Measurements from ENCODE around the gene F12.

Gene F12

DNA sequence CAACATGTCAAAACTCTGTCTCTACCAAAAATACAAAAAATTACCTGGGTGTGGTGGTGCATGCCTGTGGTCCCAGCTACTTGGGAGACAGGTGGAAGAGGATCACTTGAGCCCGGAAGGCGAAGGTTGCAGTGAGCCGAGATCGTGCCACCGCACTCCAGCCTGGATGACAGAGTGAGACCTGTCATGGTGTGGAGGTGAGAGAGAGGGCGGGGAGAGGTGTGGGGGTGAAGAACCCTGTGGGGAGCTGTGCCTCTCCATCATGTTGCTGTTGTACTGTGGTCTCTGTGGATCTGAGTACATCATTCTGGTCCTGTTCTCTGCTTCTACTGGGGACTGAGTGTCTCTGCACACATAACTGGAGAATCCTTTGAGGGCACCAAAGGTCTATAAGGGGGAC lies 36.5 kb downstream of the F12 start:
- Histone ChIP-seq H3K9me2 (ENCODE audit: low read depth, low read length) (no peaks in the 10 kb centered on the region), H3K4me2 (ENCODE audit: low read length) (no peak overlapping the region), H3K4me1 (ENCODE audit: insufficient read depth, low read length, severe bottlenecking) (peaks cover 23% of the 10 kb centered on the region), H3K79me2 (ENCODE audit: insufficient read depth, low read length) (no peaks in the 10 kb centered on the region), H3F3A (ENCODE audit: insufficient read depth, low read length) (no peaks in the 10 kb centered on the region), H3K9ac (ENCODE audit: low read length) (no peak overlapping the region), H4K20me1 (ENCODE audit: insufficient read depth, low read length) (no peaks in the 10 kb centered on the region), H3K36me3 (ENCODE audit: insufficient read depth, low read length) (peaks cover 23% of the 10 kb centered on the region), H3K9me3 (ENCODE audit: low read length) (no peaks in the 10 kb centered on the region), H3K27me3 (ENCODE audit: insufficient read depth, low read length) (no peaks in the 10 kb centered on the region), H3K27ac (ENCODE audit: low read depth, low read length, poor library complexity, severe bottlenecking) (no peak overlapping the region), H3K4me3 (ENCODE audit: low read depth, low read length, poor library complexity, severe bottlenecking) (no peak overlapping the region), H2AFZ (ENCODE audit: low read length) (no peak overlapping the region)
- no peak for TF ChIP-seq EZH2 (IDR thresholded peaks at IDR 0.05; ENCODE audit: borderline replicate concordance, low read length)
- TF ChIP-seq, protein P1, sequence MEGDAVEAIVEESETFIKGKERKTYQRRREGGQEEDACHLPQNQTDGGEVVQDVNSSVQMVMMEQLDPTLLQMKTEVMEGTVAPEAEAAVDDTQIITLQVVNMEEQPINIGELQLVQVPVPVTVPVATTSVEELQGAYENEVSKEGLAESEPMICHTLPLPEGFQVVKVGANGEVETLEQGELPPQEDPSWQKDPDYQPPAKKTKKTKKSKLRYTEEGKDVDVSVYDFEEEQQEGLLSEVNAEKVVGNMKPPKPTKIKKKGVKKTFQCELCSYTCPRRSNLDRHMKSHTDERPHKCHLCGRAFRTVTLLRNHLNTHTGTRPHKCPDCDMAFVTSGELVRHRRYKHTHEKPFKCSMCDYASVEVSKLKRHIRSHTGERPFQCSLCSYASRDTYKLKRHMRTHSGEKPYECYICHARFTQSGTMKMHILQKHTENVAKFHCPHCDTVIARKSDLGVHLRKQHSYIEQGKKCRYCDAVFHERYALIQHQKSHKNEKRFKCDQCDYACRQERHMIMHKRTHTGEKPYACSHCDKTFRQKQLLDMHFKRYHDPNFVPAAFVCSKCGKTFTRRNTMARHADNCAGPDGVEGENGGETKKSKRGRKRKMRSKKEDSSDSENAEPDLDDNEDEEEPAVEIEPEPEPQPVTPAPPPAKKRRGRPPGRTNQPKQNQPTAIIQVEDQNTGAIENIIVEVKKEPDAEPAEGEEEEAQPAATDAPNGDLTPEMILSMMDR (IDR thresholded peaks at IDR 0.05; ENCODE audit: low read length) = no peak

GRCh38 chr5:177372034-177372896 lies 37.1 kb downstream of the F12 start:
- H3K9ac ChIP-seq (ENCODE audit: low read length) = no peak overlapping the region
- TF ChIP-seq, protein P1 (IDR thresholded peaks at IDR 0.05; ENCODE audit: low read length) = no peak
- no peak for TF ChIP-seq EZH2 (IDR thresholded peaks at IDR 0.05; ENCODE audit: borderline replicate concordance, low read length)
- H3K4me3 ChIP-seq (ENCODE audit: low read depth, low read length, poor library complexity, severe bottlenecking) = no peak overlapping the region
- no peaks in the 10 kb centered on the region for H3K9me2 ChIP-seq (ENCODE audit: low read depth, low read length)
- no peak overlapping the region for H3K27ac ChIP-seq (ENCODE audit: low read depth, low read length, poor library complexity, severe bottlenecking)
- no peaks in the 10 kb centered on the region for H4K20me1 ChIP-seq (ENCODE audit: insufficient read depth, low read length)
- no peak overlapping the region for H2AFZ ChIP-seq (ENCODE audit: low read length)
- no peaks in the 10 kb centered on the region for H3K79me2 ChIP-seq (ENCODE audit: insufficient read depth, low read length)
- no peaks in the 10 kb centered on the region for H3K27me3 ChIP-seq (ENCODE audit: insufficient read depth, low read length)
- H3K4me2 ChIP-seq (ENCODE audit: low read length) = no peak overlapping the region
- H3K4me1 ChIP-seq (ENCODE audit: insufficient read depth, low read length, severe bottlenecking) = peaks cover 23% of the 10 kb centered on the region
- H3K36me3 ChIP-seq (ENCODE audit: insufficient read depth, low read length) = peaks cover 29% of the 10 kb centered on the region
- no peaks in the 10 kb centered on the region for H3F3A ChIP-seq (ENCODE audit: insufficient read depth, low read length)
- no peaks in the 10 kb centered on the region for H3K9me3 ChIP-seq (ENCODE audit: low read length)

- Histone ChIP-seq H3K36me3 (ENCODE audit: insufficient read depth, low read length) (peaks cover 29% of the 10 kb centered on the region), H3F3A (ENCODE audit: insufficient read depth, low read length) (no peaks in the 10 kb centered on the region), H3K27ac (ENCODE audit: low read depth, low read length, poor library complexity, severe bottlenecking) (no peak overlapping the region), H3K4me3 (ENCODE audit: low read depth, low read length, poor library complexity, severe bottlenecking) (peak overlapping the region; percentile 57), H3K4me2 (ENCODE audit: low read length) (peak overlapping the region; percentile 66), H3K79me2 (ENCODE audit: insufficient read depth, low read length) (no peaks in the 10 kb centered on the region), H4K20me1 (ENCODE audit: insufficient read depth, low read length) (no peaks in the 10 kb centered on the region), H3K9me3 (ENCODE audit: low read length) (no peaks in the 10 kb centered on the region), H3K9me2 (ENCODE audit: low read depth, low read length) (no peaks in the 10 kb centered on the region), H2AFZ (ENCODE audit: low read length) (no peak overlapping the region), H3K9ac (ENCODE audit: low read length) (peak overlapping the region; percentile 61; the same call in 1 of the 2 replicates), H3K4me1 (ENCODE audit: insufficient read depth, low read length, severe bottlenecking) (peaks cover 29% of the 10 kb centered on the region), H3K27me3 (ENCODE audit: insufficient read depth, low read length) (no peaks in the 10 kb centered on the region)
- TF ChIP-seq, protein P1 (IDR thresholded peaks at IDR 0.05; ENCODE audit: low read length) = no peak
- no peak for TF ChIP-seq EZH2 (IDR thresholded peaks at IDR 0.05; ENCODE audit: borderline replicate concordance, low read length)
These were observed 38.0 kb downstream of the F12 start for GRCh38 chr5:177371120-177372033.

Measured in OCI-LY1 (cell line).